LHCN-M2 (cell line): Measurements from ENCODE around the gene CHD5. TPM values are rescaled to one million over a fixed set of nuclear protein-coding genes. Genes with fewer than 3 reads are reported as not detected.

Source experiments
- DNase-seq: peaks from one replicate; pipeline ENCODE4 v3.0.0-alpha.2; 2012; ENCODE audit warnings: low read depth
- total RNA-seq: library from RNA; depleted of rRNA; stranded (reverse); fragments of >200 nt; gene quantifications from 2 replicates; pipeline ENCODE4 v1.2.3, GENCODE V29; 2014

Gene CHD5
- total RNA-seq, 1 experiment from 2014 or later: 0.06 TPM

DNA sequence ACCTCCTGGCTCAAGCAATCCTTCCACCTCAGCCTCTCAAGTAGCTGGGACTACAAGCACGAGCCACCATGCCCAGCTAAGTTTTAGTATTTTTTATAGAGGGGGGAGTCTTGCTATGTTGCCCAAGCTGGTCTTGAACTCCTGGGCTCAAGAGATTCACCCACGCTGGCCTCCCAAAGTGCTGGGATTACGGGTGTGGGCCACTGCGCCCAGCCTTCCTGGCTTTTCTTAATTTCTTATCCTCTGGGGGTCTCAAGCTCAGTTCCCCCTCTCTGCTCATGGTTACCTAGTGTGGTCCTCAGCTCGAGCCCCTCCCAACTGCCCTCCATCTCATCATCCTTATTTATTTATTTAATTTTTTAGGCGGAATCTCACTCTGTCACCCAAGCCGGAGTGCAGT, 22.1 kb upstream of the CHD5 start:
- no peak for DNase-seq

- no peak for DNase-seq
These were observed 20.2 kb upstream of the CHD5 start for GRCh38 chr1:6200188-6200809.

- DNase-seq: peak; percentile 99
These were observed 19.4 kb upstream of the CHD5 start, which contains the start of gene RPL22 for GRCh38 chr1:6199298-6200187. Gene RPL22, minus strand, starts transcription at chr1:6199595. Its CDS starts 22 bp downstream, at chr1:6199573.

DNA sequence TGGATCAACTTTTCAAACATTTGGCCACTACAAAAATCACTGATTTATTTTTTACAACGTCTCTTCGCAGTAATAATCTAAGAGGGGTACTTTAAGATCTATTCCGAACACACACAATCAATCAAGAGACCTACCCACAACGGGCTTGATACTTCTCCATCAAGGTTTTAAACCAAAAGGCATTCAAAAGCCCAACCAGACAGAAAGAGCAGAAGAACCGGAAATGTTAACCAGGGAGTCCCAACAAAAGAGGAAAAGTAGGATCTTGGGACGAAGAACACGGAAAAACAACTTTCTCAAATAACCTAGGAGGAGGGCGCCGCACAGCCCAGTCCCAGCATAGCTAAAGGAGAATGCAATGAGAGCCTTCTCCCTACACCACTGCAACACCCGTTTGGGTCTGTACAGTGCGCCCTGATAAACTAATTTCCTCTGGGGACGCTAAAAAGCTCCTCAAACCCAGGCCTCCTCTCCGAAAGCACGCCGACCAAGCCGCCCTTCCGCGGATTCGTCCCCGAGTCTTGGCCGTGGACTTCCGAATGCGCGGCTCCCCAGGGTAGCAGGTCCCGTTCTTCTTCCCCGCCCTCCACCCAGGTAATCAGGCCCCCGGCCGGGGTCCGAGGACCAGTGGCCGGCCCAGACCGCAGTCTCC, 18.7 kb upstream of the CHD5 start:
- no peak for DNase-seq

GRCh38 chr1:6197746-6198427, 17.8 kb upstream of the CHD5 start:
- DNase-seq: peak; percentile 45

GRCh38 chr1:6191968-6192367, 11.8 kb upstream of the CHD5 start:
- no peak for DNase-seq

DNA sequence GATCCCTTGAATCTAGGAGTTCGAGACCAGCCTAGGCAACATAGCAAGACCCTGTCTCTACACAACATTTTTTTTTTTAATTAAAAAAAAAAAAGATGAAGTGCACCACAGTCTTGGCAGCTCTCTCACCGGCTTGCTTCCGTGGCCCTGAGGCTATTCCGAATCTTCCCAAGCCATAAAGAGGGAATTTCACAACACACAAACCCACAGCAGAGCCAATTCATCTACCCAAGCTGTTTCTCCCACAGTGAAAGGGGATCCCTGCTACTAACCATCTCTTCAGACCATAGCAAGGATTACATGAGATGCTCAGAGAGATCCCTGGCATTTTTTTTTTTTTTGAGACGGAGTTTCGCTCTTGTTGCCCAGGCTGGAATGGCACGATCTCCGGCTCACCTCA, 8.3 kb upstream of the CHD5 start:
- no peak for DNase-seq

DNA sequence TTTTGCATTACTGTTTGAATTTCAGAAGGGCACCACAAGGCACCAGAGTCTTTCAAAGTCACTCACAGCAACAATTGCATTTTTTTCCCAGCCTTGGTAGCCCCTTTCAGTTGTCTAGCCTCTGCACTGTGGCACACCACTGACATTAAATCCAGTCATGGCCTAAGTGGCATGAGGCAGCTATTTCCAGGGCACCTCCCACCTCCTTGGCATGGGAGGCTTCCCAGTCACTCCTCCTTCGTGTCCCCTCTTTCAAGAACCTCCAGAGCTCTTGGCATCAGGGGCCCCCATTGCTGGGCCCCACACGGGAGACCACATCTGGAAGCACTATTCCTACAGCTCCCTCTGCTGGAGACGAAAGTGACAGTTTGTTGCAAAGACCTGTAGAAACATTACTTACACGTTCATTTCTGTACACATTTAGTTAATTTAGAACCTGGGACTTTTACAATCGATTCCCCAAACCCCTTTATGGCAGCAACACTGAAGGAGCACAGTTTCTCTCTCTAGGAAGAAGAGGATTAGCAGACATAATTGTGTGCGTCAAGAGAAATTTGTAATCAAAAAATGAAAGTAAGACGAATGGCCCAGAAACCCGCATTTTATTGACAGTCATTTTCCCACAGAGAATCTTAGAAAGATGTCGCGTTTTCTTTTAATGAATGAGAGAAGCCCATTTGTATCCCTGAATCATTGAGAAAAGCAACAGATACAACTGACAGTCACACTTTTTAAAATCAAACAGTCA, 5.7 kb upstream of the CHD5 start:
- DNase-seq: no peak

DNA sequence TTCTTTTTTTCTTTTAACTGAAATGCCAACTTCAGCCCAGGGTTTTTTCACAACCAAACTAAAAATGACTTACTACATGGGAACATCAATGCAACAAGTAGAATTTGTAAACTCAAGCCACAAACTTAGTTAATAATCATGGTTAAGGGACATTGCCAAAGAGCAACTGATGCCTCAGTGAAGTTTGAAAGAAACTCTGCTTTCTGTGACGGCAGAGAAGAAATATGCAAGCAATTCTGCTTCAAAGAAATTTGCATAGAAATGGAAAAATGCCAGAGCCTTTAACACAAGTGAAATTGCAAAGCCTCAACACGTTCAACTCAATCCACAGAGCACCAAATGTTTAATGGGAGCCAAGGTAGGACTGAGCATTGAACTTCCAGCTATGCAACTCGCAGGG, 5.0 kb upstream of the CHD5 start:
- DNase-seq: no peak

DNA sequence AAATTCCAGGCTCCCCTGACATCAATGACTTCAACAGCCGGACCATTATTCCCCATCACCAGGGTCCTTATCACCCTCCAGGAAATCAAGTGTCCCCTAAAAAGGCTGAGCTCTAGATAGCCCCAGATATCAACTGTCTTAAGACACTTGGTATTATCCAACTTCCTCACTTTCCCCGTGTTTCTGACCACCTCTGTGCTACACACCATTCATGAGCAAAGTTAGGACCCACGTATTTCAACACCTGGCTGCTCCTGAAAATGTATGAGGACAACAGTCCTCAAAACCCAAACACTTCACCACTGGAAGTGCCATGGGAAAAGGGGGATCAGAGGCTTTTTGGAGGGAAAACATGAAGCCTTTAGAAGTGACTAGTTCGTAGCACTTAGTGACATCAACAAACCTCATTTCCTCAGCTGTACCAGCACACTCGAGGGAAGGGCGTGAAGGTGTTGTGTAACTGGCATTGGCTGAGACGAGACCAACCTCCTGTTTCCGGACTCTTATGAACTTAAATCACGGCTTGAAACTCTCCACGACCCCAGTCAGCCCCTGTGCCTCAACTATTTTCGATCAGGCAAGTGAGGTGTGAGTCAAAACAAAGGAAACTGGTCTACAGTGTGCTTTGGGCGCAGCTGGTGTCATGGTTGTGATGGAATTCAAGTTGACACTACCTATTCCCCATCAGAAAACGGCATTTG, 4.1 kb upstream of the CHD5 start:
- DNase-seq: no peak

DNA sequence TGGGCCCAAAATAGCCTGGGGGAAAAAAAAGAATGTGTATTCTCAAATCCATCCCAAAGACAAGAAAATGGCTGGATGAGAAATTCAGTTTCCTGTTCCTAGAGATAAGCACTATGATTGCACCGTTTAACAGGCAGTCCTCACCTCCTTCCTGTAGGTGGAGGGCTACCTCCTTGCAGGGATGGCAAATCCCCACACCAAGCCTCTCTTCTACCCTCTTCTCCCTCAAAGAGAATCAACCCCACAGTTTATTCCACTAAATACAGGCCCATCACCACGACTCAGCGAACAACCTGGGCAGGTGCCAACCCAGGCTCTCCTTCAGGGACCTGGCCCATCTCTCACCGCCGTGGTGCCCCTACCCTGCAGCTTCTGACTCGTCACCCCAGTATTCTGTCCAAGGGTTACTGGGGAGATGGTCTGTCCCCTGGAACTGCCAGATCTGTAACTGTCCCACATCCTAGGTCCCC, 3.4 kb upstream of the CHD5 start:
- DNase-seq: no peak

DNA sequence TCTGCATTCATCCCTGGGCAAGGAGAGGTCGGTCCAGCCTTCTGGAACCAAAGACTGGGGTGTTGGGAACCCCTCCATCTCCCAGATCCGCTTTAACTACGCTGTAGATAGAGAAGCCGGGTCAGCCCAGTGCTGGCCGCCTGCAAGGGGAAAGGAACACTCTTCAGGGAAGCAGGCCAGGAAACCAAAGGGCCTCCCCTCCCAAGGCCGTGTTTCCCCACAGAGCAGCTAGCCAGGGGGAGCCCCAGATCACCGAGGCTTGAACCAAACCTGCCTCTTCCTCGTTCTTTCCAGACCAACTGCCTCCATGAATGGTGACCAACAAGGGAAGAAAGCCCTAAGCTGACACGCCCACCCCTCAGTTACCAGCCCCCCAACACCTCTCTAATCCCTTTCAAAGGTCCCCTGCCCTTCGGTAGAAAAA, 1.2 kb upstream of the CHD5 start:
- DNase-seq: no peak

DNA sequence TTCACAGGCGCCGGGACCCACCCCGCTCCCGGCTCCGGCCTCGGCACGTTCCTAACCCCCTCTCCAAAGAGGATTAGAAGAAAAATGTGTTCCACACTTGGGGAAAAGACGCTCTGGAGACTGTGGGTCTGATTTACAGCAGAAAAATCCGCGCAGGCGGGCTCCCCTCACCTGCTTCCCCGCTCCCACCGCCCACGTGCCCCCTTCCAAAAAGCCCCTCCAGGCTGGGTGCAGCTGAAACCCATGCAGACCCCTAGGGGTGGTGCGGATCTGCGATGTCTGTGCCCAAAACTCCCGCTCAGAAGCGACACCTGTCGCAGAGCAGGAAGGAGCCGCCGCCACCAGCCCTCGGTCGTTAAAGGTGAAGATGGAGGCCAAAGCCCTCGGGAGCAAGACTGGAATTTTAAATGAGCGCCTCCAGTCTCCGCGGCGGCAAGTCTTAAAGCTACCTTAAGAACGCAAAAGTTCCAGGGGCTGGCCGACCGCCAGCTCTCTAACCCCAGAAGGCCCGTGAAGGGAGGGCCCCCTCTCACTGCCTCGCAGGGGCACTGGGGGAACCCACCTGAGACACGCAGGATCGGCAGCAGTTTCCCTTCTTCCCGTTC, 688 bp upstream of the CHD5 start:
- DNase-seq: no peak

DNA sequence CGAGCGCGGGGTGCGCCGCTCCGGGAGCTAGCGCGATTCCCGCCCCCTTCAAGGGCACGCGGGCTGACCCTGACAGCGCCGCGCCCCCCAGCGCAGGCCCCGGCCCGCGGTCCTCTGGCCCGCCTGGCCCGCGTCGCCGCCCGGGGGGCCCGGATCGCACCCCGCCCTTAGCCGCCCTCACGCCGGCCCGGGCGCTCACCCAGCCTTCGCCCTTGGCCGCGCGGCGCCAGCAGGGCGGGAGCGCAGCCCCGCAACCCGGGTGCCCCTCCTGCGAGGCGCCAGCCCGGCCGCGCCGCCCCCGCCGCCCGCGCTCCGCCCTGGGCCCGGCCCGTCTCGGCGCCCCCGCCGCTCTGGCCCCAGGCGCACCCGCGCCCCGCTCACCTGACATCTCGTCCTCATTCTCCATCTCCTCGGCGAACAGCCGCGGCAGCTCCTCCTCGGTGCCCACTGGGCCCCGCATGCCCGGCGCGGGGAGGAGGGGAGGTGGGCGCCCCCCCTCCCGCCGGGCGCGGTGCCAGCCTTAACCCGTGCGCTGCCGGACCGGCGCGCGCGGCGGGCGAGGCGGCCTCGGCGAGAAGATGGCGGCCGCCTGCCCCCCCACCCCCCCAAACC, 451 bp downstream of the CHD5 start:
- DNase-seq: no peak

DNA sequence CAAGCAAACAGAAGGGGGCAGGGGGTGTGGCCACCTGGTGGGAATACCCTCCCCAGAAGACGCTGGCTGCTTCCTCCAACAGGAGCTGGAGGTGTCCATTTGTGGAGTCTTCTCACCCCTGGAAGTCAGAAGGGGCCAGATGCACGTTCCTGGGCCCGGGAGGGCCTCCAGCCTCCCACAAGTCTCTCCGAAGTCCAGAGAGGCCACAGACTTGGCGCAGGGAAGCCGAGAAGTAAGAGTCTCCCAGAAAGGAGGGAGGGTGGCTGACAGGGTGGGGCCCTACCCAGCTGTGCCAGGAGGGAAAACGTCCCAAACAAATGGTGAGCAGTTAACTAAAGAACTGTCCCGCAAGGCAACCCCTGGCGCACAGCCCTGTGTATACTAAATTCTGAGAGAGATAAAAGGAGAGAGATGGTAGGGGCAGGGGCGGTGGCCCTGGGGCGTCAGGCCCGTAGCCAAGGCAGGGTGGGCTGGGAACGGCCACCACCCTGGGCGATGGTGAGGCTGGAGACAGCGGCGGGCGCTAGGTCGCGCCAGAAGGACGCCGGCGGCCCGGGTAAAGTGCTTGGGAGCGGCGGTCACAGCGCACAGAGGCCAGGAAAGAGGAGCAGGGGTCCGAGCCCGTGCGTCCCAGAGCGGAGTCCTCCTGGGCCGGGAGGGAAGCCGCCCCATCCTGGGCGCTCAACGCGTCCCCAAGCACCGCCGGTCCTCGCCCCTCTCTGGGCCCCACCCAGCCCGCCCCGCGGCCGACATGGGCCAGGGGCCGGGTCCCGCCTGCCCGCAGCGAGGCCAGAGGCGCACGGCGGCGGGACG, 1.2 kb downstream of the CHD5 start:
- DNase-seq: no peak

GRCh38 chr1:6177681-6178380, 2.3 kb downstream of the CHD5 start:
- DNase-seq: no peak

GRCh38 chr1:6176779-6177178, 3.3 kb downstream of the CHD5 start:
- no peak for DNase-seq

GRCh38 chr1:6175411-6175828, 4.7 kb downstream of the CHD5 start:
- no peak for DNase-seq
